HG03066 (cell line): ENCODE measurements around the gene DOK6.

Experiments used
- ATAC-seq: cut with Tn5 transposase; IDR thresholded peaks from one replicate; pipeline ENCODE4 v1.9.1; 2021; ENCODE audit warnings: low read depth; ENCODE audit not compliant: unreplicated experiment

DOK6 gene

GRCh38 chr18:69531973-69532372 lies 131.3 kb downstream of the DOK6 start:
- no peak for ATAC-seq

- ATAC-seq, result no peak
Observed at GRCh38 chr18:69537183-69537582, 136.5 kb downstream of the DOK6 start.

GRCh38 chr18:69538849-69539248 lies 138.2 kb downstream of the DOK6 start:
- no peak for ATAC-seq

- ATAC-seq, result no peak
Observed at GRCh38 chr18:69539404-69539803, 138.7 kb downstream of the DOK6 start.

- no peak for ATAC-seq
Observed at GRCh38 chr18:69556228-69556627, 155.5 kb downstream of the DOK6 start.

- ATAC-seq, result no peak
Observed at GRCh38 chr18:69557282-69557681, 156.6 kb downstream of the DOK6 start.

- no peak for ATAC-seq
Observed at GRCh38 chr18:69558052-69558451, 157.4 kb downstream of the DOK6 start.

- no peak for ATAC-seq
Observed at GRCh38 chr18:69559604-69560003, 158.9 kb downstream of the DOK6 start.

GRCh38 chr18:69564602-69565001 lies 163.9 kb downstream of the DOK6 start:
- no peak for ATAC-seq

- ATAC-seq, result no peak
Observed at GRCh38 chr18:69567813-69568488, 167.3 kb downstream of the DOK6 start.

GRCh38 chr18:69569133-69569532 lies 168.4 kb downstream of the DOK6 start:
- ATAC-seq, result no peak

- no peak for ATAC-seq
Observed at GRCh38 chr18:69574401-69574800, 173.7 kb downstream of the DOK6 start.

- no peak for ATAC-seq
Observed at GRCh38 chr18:69580107-69580506, 179.4 kb downstream of the DOK6 start.

GRCh38 chr18:69584429-69584828 lies 183.7 kb downstream of the DOK6 start:
- ATAC-seq, result no peak

- no peak for ATAC-seq
Observed at GRCh38 chr18:69585696-69586095, 185.0 kb downstream of the DOK6 start.

- ATAC-seq, result no peak
Observed at GRCh38 chr18:69586537-69586936, 185.8 kb downstream of the DOK6 start.

GRCh38 chr18:69588301-69588700 lies 187.6 kb downstream of the DOK6 start:
- no peak for ATAC-seq

GRCh38 chr18:69590150-69590549 lies 189.5 kb downstream of the DOK6 start:
- no peak for ATAC-seq

GRCh38 chr18:69596345-69596744 lies 195.7 kb downstream of the DOK6 start:
- no peak for ATAC-seq

GRCh38 chr18:69597561-69597960 lies 196.9 kb downstream of the DOK6 start:
- ATAC-seq, result no peak

GRCh38 chr18:69599377-69599776 lies 198.7 kb downstream of the DOK6 start:
- no peak for ATAC-seq

GRCh38 chr18:69612242-69612641 lies 211.6 kb downstream of the DOK6 start:
- no peak for ATAC-seq

- ATAC-seq, result no peak
Observed at GRCh38 chr18:69616114-69616513, 215.4 kb downstream of the DOK6 start.
